Tibial nerve (tissue), 4 donors: ENCODE data around the gene PDE8B. TPM values are rescaled to one million over a fixed set of nuclear protein-coding genes. Genes with fewer than 3 reads are reported as not detected.

Experiments used
- DNase-seq, 2 donors: peaks; one replicate each; pipeline ENCODE4 v3.0.0-alpha.2; 2019; ENCODE audit warnings: low spot score in 2 of 2
- H3K27ac ChIP-seq, 4 donors: fragments of 200-600 bp; sonication (generic) in 3 of 4; one replicate each; pipeline ENCODE4 v1.5.1; 2017 to 2019; ENCODE audit warnings: mild to moderate bottlenecking in 1 of 4
- H3K27me3 ChIP-seq, 2 donors: fragments of 200-600 bp; sonication (generic) in 1 of 2; one replicate each; pipeline versions ENCODE4 v1.5.1 to v1.6.0; 2017 to 2019
- H3K36me3 ChIP-seq, 3 donors: fragments of 200-600 bp; sonication (generic); one replicate each; pipeline ENCODE4 v1.5.1; 2018 to 2019
- H3K4me1 ChIP-seq, 4 donors: fragments of 200-600 bp; sonication (generic) in 3 of 4; one replicate each; pipeline ENCODE4 v1.5.1; 2017 to 2019
- H3K4me3 ChIP-seq, 4 donors: fragments of 200-600 bp; sonication (generic) in 3 of 4; one replicate each; pipeline ENCODE4 v1.5.1; 2017 to 2019; ENCODE audit warnings: mild to moderate bottlenecking in 1 of 4, moderate library complexity in 1 of 4
- H3K9me3 ChIP-seq, 4 donors: fragments of 200-600 bp; sonication (generic) in 3 of 4; one replicate each; pipeline ENCODE4 v1.5.1; 2017 to 2019
- EP300 ChIP-seq, 2 donors: sonication (generic); formaldehyde crosslinking; IDR thresholded peaks; one replicate each; pipeline ENCODE4 v1.6.1; 2017; ENCODE audit warnings: antibody characterized with exemption in 2 of 2, mild to moderate bottlenecking in 1 of 2
- POLR2A ChIP-seq, 2 donors: fragments of 450-650 bp; IDR thresholded peaks; one replicate each; pipeline ENCODE4 v1.6.1; 2017; ENCODE audit warnings: antibody characterized with exemption in 2 of 2, mild to moderate bottlenecking in 2 of 2, moderate library complexity in 2 of 2
- WGBS, 2 donors: methylation state at CpG; one replicate each; pipeline ENCODE4 v1.1.5; 2018; 5-methylcytosine and 5-hydroxymethylcytosine counted together
- total RNA-seq, 4 donors: library from RNA; depleted of rRNA; stranded (reverse); fragments of >200 nt; gene quantifications; one replicate each; pipeline ENCODE4 v1.1.0, GENCODE V29; 2016
- TF ChIP-seq, protein P1 (sequence below), 5 experiments: fragments of 200-600 bp in 3 of 5; fragments of 450-650 bp in 2 of 5; sonication (generic) in 3 of 5; IDR thresholded peaks; one replicate each; pipeline ENCODE4 v1.5.1; 2016 to 2019; ENCODE audit warnings: antibody characterized with exemption in 5 of 5, mild to moderate bottlenecking in 3 of 5, moderate library complexity in 2 of 5

PDE8B gene
- total RNA-seq, 4 donors from 2014 or later = 6.3 to 8.8 (median 7.2) TPM

GRCh38 chr5:77310494-77311213 is 100.2 kb downstream of the PDE8B start:
- Histone ChIP-seq H3K36me3 (no peaks in the 10 kb centered on the region), H3K4me1 (peaks cover 0 to 3% (median 0%) of the 10 kb centered on the region in 4 donors), H3K4me3 (no peak overlapping the region), H3K27ac (no peak overlapping the region), H3K27me3 (no peaks in the 10 kb centered on the region), H3K9me3 (no peaks in the 10 kb centered on the region)
- no peak for TF ChIP-seq POLR2A (IDR thresholded peaks at IDR 0.05)
- TF ChIP-seq EP300 (IDR thresholded peaks at IDR 0.05) = no peak
- TF ChIP-seq, protein P1, sequence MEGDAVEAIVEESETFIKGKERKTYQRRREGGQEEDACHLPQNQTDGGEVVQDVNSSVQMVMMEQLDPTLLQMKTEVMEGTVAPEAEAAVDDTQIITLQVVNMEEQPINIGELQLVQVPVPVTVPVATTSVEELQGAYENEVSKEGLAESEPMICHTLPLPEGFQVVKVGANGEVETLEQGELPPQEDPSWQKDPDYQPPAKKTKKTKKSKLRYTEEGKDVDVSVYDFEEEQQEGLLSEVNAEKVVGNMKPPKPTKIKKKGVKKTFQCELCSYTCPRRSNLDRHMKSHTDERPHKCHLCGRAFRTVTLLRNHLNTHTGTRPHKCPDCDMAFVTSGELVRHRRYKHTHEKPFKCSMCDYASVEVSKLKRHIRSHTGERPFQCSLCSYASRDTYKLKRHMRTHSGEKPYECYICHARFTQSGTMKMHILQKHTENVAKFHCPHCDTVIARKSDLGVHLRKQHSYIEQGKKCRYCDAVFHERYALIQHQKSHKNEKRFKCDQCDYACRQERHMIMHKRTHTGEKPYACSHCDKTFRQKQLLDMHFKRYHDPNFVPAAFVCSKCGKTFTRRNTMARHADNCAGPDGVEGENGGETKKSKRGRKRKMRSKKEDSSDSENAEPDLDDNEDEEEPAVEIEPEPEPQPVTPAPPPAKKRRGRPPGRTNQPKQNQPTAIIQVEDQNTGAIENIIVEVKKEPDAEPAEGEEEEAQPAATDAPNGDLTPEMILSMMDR (IDR thresholded peaks at IDR 0.05) = no peak
- no peak for DNase-seq
- WGBS, 2 donors = 72 to 79% methylated on average over 4 of the region's 4 CpGs

GRCh38 chr5:77311214-77311571 is 100.7 kb downstream of the PDE8B start:
- H3K4me1 ChIP-seq = no peaks in the 10 kb centered on the region
- TF ChIP-seq EP300 (IDR thresholded peaks at IDR 0.05) (no peak), POLR2A (IDR thresholded peaks at IDR 0.05) (no peak)
- TF ChIP-seq, protein P1 (IDR thresholded peaks at IDR 0.05) = no peak
- 63 to 64% methylated on average over 1 of the region's 1 CpG for WGBS, 2 donors

DNA sequence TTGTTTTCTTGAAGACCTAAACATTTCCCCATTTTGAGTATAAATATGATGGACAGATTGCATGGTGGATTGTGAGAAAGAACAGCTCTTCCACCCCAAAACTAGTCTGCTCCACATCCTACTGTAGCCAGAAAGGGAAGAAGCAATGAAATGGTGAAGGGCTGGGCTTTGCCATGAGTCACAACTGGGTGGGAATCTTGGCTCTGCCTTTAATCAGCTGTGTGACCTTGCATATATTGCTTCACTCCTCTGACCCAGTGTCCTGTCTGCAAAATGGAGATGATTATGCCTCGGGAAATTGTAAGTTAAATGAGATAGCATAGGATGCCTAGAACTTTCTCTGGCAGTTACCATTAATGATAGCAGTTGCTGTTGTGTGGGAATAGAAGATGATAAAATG is 101.9 kb downstream of the PDE8B start:
- Histone ChIP-seq H3K27me3 (no peaks in the 10 kb centered on the region), H3K27ac (no peak overlapping the region), H3K9me3 (no peaks in the 10 kb centered on the region), H3K36me3 (no peaks in the 10 kb centered on the region), H3K4me3 (no peak overlapping the region), H3K4me1 (peaks cover 0 to 6% (median 0%) of the 10 kb centered on the region in 4 donors)
- no peak for TF ChIP-seq EP300 (IDR thresholded peaks at IDR 0.05)
- TF ChIP-seq, protein P1 (IDR thresholded peaks at IDR 0.05) = no peak
- TF ChIP-seq POLR2A (IDR thresholded peaks at IDR 0.05) = no peak
- no peak for DNase-seq
- WGBS, 2 donors = 56 to 76% methylated on average over 1 of the region's 1 CpG

More at GRCh38 chr5:77311214-77311571, 100.7 kb downstream of the PDE8B start:
- Histone ChIP-seq H3K9me3 (no peaks in the 10 kb centered on the region), H3K36me3 (no peaks in the 10 kb centered on the region), H3K27me3 (no peaks in the 10 kb centered on the region), H3K27ac (no peak overlapping the region), H3K4me3 (no peak overlapping the region)
- no peak for DNase-seq

- no peak for DNase-seq
- Histone ChIP-seq H3K9me3 (no peaks in the 10 kb centered on the region), H3K4me3 (no peak overlapping the region), H3K27me3 (no peaks in the 10 kb centered on the region), H3K4me1 (peaks cover 0 to 7% (median 0%) of the 10 kb centered on the region in 4 donors), H3K27ac (no peak overlapping the region), H3K36me3 (no peaks in the 10 kb centered on the region)
- WGBS, 2 donors = 20 to 46% methylated on average over 1 of the region's 1 CpG
- TF ChIP-seq, protein P1 (IDR thresholded peaks at IDR 0.05) = no peak
- TF ChIP-seq EP300 (IDR thresholded peaks at IDR 0.05) (no peak), POLR2A (IDR thresholded peaks at IDR 0.05) (no peak)
Measured at GRCh38 chr5:77316871-77317661, 106.6 kb downstream of the PDE8B start.

DNA sequence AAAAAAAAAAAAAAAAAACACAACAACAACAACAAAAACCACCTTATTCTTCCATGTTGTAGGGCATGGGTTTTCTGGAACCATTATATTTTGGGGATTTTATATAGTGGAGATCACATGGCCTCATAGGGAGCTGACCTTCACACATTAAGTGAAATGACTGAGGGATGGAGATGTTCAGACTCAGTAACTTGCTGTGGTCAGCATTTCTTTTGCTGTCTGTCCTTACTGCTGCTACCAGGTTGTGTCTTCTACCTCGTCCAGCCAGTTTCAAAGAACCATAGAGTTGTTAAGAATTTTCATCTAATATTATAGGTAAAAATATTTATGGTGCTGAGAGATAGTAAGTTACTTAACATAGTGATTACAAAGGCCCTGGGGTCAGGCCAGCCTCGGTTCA is 107.6 kb downstream of the PDE8B start:
- no peaks in the 10 kb centered on the region for H3K9me3 ChIP-seq
- no peaks in the 10 kb centered on the region for H3K27me3 ChIP-seq
- DNase-seq = no peak
- no peak overlapping the region for H3K4me3 ChIP-seq
- H3K4me1 ChIP-seq = peaks cover 0 to 7% (median 0%) of the 10 kb centered on the region in 4 donors
- no peak overlapping the region for H3K27ac ChIP-seq
- no peaks in the 10 kb centered on the region for H3K36me3 ChIP-seq
- WGBS, 2 donors = 75 to 77% methylated on average over 2 of the region's 2 CpGs
- no peak for TF ChIP-seq POLR2A (IDR thresholded peaks at IDR 0.05)
